GM23338 (cell line): ENCODE measurements around the gene MGRN1. TPM values are rescaled to one million over a fixed set of nuclear protein-coding genes. Genes with fewer than 3 reads are reported as not detected.

Experiments used
- ATAC-seq: fragments of 200-7000 bp; cut with Tn5 transposase; 3 replicates; pipeline ENCODE4 v1.9.1; 2020
- DNase-seq: peaks from one replicate; pipeline ENCODE4 v3.0.0-alpha.2; 2015; ENCODE audit warnings: low spot score
- H2AFZ ChIP-seq: fragments of 200-600 bp; sonication (generic); 2 replicates; pipeline ENCODE4 v1.8.0; 2016; ENCODE audit warnings: antibody characterized with exemption, mild to moderate bottlenecking, moderate library complexity
- H3F3A ChIP-seq: fragments of 200-600 bp; sonication (generic); replicated peaks from 2 replicates; pipeline ENCODE4 v1.8.0; 2017; ENCODE audit warnings: antibody characterized with exemption, mixed run types, low read depth
- H3K27ac ChIP-seq: fragments of 200-600 bp; sonication (generic); 2 replicates; pipeline ENCODE4 v1.6.1; 2016; ENCODE audit warnings: low read depth
- H3K27me3 ChIP-seq: fragments of 200-600 bp; sonication (generic); 2 replicates; pipeline ENCODE4 v1.8.0; 2016; ENCODE audit warnings: mild to moderate bottlenecking, mixed run types, moderate library complexity; ENCODE audit not compliant: insufficient read depth
- H3K36me3 ChIP-seq: fragments of 200-600 bp; sonication (generic); 2 replicates; pipeline ENCODE4 v1.8.0; 2016; ENCODE audit warnings: mild to moderate bottlenecking; ENCODE audit not compliant: insufficient read depth
- H3K4me1 ChIP-seq: fragments of 200-600 bp; sonication (generic); 2 replicates; pipeline ENCODE4 v1.8.0; 2016; ENCODE audit warnings: mild to moderate bottlenecking, moderate library complexity; ENCODE audit not compliant: insufficient read depth
- H3K4me2 ChIP-seq: fragments of 200-600 bp; sonication (generic); 2 replicates; pipeline ENCODE4 v1.7.1; 2017; ENCODE audit warnings: mixed run types
- H3K4me3 ChIP-seq: fragments of 200-600 bp; sonication (generic); 2 replicates; pipeline ENCODE4 v1.6.1; 2016; ENCODE audit warnings: mixed run types
- H3K79me2 ChIP-seq: fragments of 200-600 bp; sonication (generic); replicated peaks from 2 replicates; pipeline ENCODE4 v1.8.0; 2017; ENCODE audit warnings: mild to moderate bottlenecking; ENCODE audit not compliant: insufficient read depth
- H3K9me2 ChIP-seq: fragments of 200-600 bp; sonication (generic); 2 replicates; pipeline ENCODE4 v1.8.0; 2017; ENCODE audit not compliant: insufficient read depth
- H4K20me1 ChIP-seq: fragments of 200-600 bp; sonication (generic); replicated peaks from 2 replicates; pipeline ENCODE4 v1.8.0; 2017; ENCODE audit warnings: mild to moderate bottlenecking; ENCODE audit not compliant: insufficient read depth
- H3K27ac Mint-ChIP-seq: 2 replicates; pipeline ENCODE4 v1.8.0; 2020; ENCODE audit warnings: inconsistent platforms, mild to moderate bottlenecking, moderate library complexity, mixed read lengths
- H3K27me3 Mint-ChIP-seq: 3 replicates; pipeline ENCODE4 v1.8.0; 2022; ENCODE audit warnings: low read depth, mild to moderate bottlenecking, moderate library complexity, mixed read lengths, inconsistent platforms; ENCODE audit not compliant: insufficient read depth, poor library complexity
- H3K36me3 Mint-ChIP-seq: 3 replicates; pipeline ENCODE4 v1.8.0; 2021; ENCODE audit warnings: low read depth, mild to moderate bottlenecking, inconsistent platforms, moderate library complexity, mixed read lengths
- H3K4me1 Mint-ChIP-seq: 3 replicates; pipeline ENCODE4 v1.8.0; 2020; ENCODE audit warnings: mild to moderate bottlenecking, inconsistent platforms, mixed read lengths
- H3K4me3 Mint-ChIP-seq: 3 replicates; pipeline ENCODE4 v1.8.0; 2021; ENCODE audit warnings: moderate library complexity, mild to moderate bottlenecking, inconsistent platforms, mixed read lengths
- H3K9me3 Mint-ChIP-seq: 3 replicates; pipeline ENCODE4 v1.8.0; 2020; ENCODE audit warnings: moderate library complexity, mild to moderate bottlenecking, inconsistent platforms, mixed read lengths
- CREB1 ChIP-seq: fragments of 250-450 bp; sonication (Bioruptor Pico); IDR thresholded peaks from 2 replicates; pipeline ENCODE4 v1.5.0; 2020; ENCODE audit warnings: low read depth, mild to moderate bottlenecking, moderate library complexity
- EZH2 ChIP-seq: fragments of 200-600 bp; sonication (generic); IDR thresholded peaks from one replicate; pipeline ENCODE4 v1.8.0; 2017; ENCODE audit warnings: antibody characterized with exemption, mild to moderate bottlenecking, low read depth; ENCODE audit not compliant: unreplicated experiment
- NANOG ChIP-seq: IDR thresholded peaks from 2 replicates; pipeline ENCODE4 v1.6.1; 2016; ENCODE audit warnings: antibody characterized with exemption, borderline replicate concordance
- POLR2AphosphoS5 ChIP-seq: IDR thresholded peaks from 2 replicates; pipeline ENCODE4 v1.6.1; 2016; ENCODE audit warnings: antibody characterized with exemption, low read depth
- ZNF331 ChIP-seq: fragments of 250-450 bp; sonication (Bioruptor Pico); IDR thresholded peaks from 2 replicates; pipeline ENCODE4 v1.5.0; 2020; ENCODE audit warnings: low read depth, mild to moderate bottlenecking, moderate library complexity
- ZNF462 ChIP-seq: fragments of 250-450 bp; sonication (Bioruptor Pico); IDR thresholded peaks from 2 replicates; pipeline ENCODE4 v1.5.0; 2020; ENCODE audit warnings: mild to moderate bottlenecking, moderate library complexity
- polyA plus RNA-seq: library from polyadenylated mRNA; unstranded; fragments of >200 nt; fragmentation: Nextera tagmentation; extraction: Ambion mirVana; gene quantifications from 2 replicates; pipeline ENCODE4 v1.2.1, GENCODE V29; 2016
- total RNA-seq: library from RNA; depleted of rRNA; stranded (reverse); fragments of >200 nt; shearing (Covaris generic); gene quantifications from 2 replicates; pipeline ENCODE4 v1.2.3, GENCODE V29; 2014
- TF ChIP-seq, protein P1 (sequence below): IDR thresholded peaks from 2 replicates; pipeline ENCODE4 v1.6.1; 2016; ENCODE audit warnings: antibody characterized with exemption
- TF ChIP-seq, protein P2 (sequence below): IDR thresholded peaks from one replicate; pipeline ENCODE4 v1.6.1; 2018; ENCODE audit warnings: antibody characterized with exemption; ENCODE audit not compliant: unreplicated experiment
- TF ChIP-seq, protein P3 (sequence below), 2 experiments: fragments of 200-600 bp in 1 of 2; sonication (generic) in 1 of 2; conservative IDR thresholded peaks; 2 replicates each; pipeline versions ENCODE4 v1.5.1 to v1.6.1; 2016 to 2017; ENCODE audit warnings: antibody characterized with exemption in 2 of 2, low read depth in 2 of 2, mild to moderate bottlenecking in 2 of 2, moderate library complexity in 1 of 2

Gene MGRN1
- total and polyA plus RNA-seq, 2 experiments from 2014 or later: 13.1 to 71.8 TPM

- DNase-seq (peak; percentile 99), ATAC-seq (peak; percentile 93)
- Mint-ChIP-seq H3K4me1 (peaks cover 8% of the 10 kb centered on the region; the same call in 2 of the 3 replicates), H3K27ac (peak within 1 kb of the TSS; percentile 98), H3K36me3 (peaks cover 13% of the 10 kb centered on the region), H3K27me3 (peaks cover 16% of the 10 kb centered on the region), H3K9me3 (no peaks in the 10 kb centered on the region), H3K4me3 (peak within 1 kb of the TSS; percentile 92)
- H3K9me2 ChIP-seq: no peaks in the 10 kb centered on the region
- H3K4me3 ChIP-seq: peak within 1 kb of the TSS; percentile 98
- H3K36me3 ChIP-seq: peaks cover 5% of the 10 kb centered on the region
- H3K27me3 ChIP-seq: no peaks in the 10 kb centered on the region
- TF ChIP-seq ZNF331 (CRISPR knock-in tag) (no peak), ZNF462 (CRISPR knock-in tag) (no peak), POLR2AphosphoS5 (peak; percentile 62), CREB1 (CRISPR knock-in tag) (peak; percentile 74), EZH2 (no peak), NANOG (no peak)
- TF ChIP-seq, protein P1, sequence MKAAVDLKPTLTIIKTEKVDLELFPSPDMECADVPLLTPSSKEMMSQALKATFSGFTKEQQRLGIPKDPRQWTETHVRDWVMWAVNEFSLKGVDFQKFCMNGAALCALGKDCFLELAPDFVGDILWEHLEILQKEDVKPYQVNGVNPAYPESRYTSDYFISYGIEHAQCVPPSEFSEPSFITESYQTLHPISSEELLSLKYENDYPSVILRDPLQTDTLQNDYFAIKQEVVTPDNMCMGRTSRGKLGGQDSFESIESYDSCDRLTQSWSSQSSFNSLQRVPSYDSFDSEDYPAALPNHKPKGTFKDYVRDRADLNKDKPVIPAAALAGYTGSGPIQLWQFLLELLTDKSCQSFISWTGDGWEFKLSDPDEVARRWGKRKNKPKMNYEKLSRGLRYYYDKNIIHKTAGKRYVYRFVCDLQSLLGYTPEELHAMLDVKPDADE: peak; percentile 85
- TF ChIP-seq, protein P2, sequence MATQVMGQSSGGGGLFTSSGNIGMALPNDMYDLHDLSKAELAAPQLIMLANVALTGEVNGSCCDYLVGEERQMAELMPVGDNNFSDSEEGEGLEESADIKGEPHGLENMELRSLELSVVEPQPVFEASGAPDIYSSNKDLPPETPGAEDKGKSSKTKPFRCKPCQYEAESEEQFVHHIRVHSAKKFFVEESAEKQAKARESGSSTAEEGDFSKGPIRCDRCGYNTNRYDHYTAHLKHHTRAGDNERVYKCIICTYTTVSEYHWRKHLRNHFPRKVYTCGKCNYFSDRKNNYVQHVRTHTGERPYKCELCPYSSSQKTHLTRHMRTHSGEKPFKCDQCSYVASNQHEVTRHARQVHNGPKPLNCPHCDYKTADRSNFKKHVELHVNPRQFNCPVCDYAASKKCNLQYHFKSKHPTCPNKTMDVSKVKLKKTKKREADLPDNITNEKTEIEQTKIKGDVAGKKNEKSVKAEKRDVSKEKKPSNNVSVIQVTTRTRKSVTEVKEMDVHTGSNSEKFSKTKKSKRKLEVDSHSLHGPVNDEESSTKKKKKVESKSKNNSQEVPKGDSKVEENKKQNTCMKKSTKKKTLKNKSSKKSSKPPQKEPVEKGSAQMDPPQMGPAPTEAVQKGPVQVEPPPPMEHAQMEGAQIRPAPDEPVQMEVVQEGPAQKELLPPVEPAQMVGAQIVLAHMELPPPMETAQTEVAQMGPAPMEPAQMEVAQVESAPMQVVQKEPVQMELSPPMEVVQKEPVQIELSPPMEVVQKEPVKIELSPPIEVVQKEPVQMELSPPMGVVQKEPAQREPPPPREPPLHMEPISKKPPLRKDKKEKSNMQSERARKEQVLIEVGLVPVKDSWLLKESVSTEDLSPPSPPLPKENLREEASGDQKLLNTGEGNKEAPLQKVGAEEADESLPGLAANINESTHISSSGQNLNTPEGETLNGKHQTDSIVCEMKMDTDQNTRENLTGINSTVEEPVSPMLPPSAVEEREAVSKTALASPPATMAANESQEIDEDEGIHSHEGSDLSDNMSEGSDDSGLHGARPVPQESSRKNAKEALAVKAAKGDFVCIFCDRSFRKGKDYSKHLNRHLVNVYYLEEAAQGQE: peak; percentile 20
- TF ChIP-seq, protein P3, sequence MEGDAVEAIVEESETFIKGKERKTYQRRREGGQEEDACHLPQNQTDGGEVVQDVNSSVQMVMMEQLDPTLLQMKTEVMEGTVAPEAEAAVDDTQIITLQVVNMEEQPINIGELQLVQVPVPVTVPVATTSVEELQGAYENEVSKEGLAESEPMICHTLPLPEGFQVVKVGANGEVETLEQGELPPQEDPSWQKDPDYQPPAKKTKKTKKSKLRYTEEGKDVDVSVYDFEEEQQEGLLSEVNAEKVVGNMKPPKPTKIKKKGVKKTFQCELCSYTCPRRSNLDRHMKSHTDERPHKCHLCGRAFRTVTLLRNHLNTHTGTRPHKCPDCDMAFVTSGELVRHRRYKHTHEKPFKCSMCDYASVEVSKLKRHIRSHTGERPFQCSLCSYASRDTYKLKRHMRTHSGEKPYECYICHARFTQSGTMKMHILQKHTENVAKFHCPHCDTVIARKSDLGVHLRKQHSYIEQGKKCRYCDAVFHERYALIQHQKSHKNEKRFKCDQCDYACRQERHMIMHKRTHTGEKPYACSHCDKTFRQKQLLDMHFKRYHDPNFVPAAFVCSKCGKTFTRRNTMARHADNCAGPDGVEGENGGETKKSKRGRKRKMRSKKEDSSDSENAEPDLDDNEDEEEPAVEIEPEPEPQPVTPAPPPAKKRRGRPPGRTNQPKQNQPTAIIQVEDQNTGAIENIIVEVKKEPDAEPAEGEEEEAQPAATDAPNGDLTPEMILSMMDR (conservative IDR thresholded peaks at IDR 0.05; ENCODE audit: low read depth in 2 of 2): no peak
- peaks cover 10% of the 10 kb centered on the region; the same call in 1 of the 2 replicates for H3K4me1 ChIP-seq
- peak within 1 kb of the TSS; percentile 100 for H2AFZ ChIP-seq
- H3K79me2 ChIP-seq: peaks cover 41% of the 10 kb centered on the region
- peaks cover 3% of the 10 kb centered on the region for H4K20me1 ChIP-seq
- H3F3A ChIP-seq: peaks cover 26% of the 10 kb centered on the region
- H3K4me2 ChIP-seq: peak within 1 kb of the TSS; percentile 100
- peak within 1 kb of the TSS; percentile 95 for H3K27ac ChIP-seq
Measured at GRCh38 chr16:4734063-4734729, 109.6 kb downstream of the MGRN1 start, which contains the start of the genes ANKS3 and DNAAF8. ANKS3 (minus strand) TSS chr16:4734271; CDS start chr16:4730149, 4,122 bp downstream. DNAAF8 (plus strand) TSS chr16:4734537; CDS start chr16:4736515, 1,978 bp downstream.
